ENCODE data around the gene NFKBIE. TPM values are rescaled to one million over a fixed set of nuclear protein-coding genes. Genes with fewer than 3 reads are reported as not detected.

Gene NFKBIE
- total RNA-seq, 1 experiment from 2014 or later = 17.6 TPM

- H3K27me3 ChIP-seq (replicated peaks) = no peaks in the 10 kb centered on the region
- peaks cover 93% of the 10 kb centered on the region for H3K36me3 ChIP-seq
- H3K4me1 ChIP-seq (replicated peaks) = peaks cover 16% of the 10 kb centered on the region
- no peak overlapping the region for H3K27ac ChIP-seq
- no peak overlapping the region for H3K4me3 ChIP-seq
- no peak for DNase-seq (ENCODE audit: low read depth in 1 of 2, low spot score in 2 of 2)
- no peaks in the 10 kb centered on the region for H3K9me3 ChIP-seq (replicated peaks)
Measured at GRCh38 chr6:44255105-44255808, 10.1 kb downstream of the NFKBIE start.

GRCh38 chr6:44254191-44255104, 10.9 kb downstream of the NFKBIE start:
- no peaks in the 10 kb centered on the region for H3K9me3 ChIP-seq (replicated peaks)
- no peak for DNase-seq (ENCODE audit: low read depth in 1 of 2, low spot score in 2 of 2)
- H3K4me1 ChIP-seq (replicated peaks) = peaks cover 21% of the 10 kb centered on the region
- no peak overlapping the region for H3K4me3 ChIP-seq
- peaks cover 94% of the 10 kb centered on the region for H3K36me3 ChIP-seq
- no peak overlapping the region for H3K27ac ChIP-seq
- no peaks in the 10 kb centered on the region for H3K27me3 ChIP-seq (replicated peaks)

GRCh38 chr6:44253307-44254101, 11.8 kb downstream of the NFKBIE start:
- Histone ChIP-seq H3K4me3 (no peak overlapping the region), H3K27ac (no peak overlapping the region), H3K9me3 (replicated peaks) (no peaks in the 10 kb centered on the region), H3K27me3 (replicated peaks) (no peaks in the 10 kb centered on the region), H3K4me1 (replicated peaks) (peaks cover 31% of the 10 kb centered on the region), H3K36me3 (peaks cover 96% of the 10 kb centered on the region)
- DNase-seq (ENCODE audit: low read depth in 1 of 2, low spot score in 2 of 2) = peak in 1 of 2 experiments; percentile 69

- Histone ChIP-seq H3K4me3 (no peak overlapping the region), H3K27me3 (replicated peaks) (no peaks in the 10 kb centered on the region), H3K27ac (no peak overlapping the region), H3K36me3 (peaks cover 97% of the 10 kb centered on the region), H3K9me3 (replicated peaks) (no peaks in the 10 kb centered on the region), H3K4me1 (replicated peaks) (peaks cover 26% of the 10 kb centered on the region)
- DNase-seq (ENCODE audit: low read depth in 1 of 2, low spot score in 2 of 2) = no peak
Measured at GRCh38 chr6:44251576-44252524, 13.5 kb downstream of the NFKBIE start.

GRCh38 chr6:44250718-44251123, 14.6 kb downstream of the NFKBIE start:
- peaks cover 22% of the 10 kb centered on the region for H3K4me1 ChIP-seq (replicated peaks)
- no peak overlapping the region for H3K4me3 ChIP-seq
- DNase-seq (ENCODE audit: low read depth in 1 of 2, low spot score in 2 of 2) = no peak
- no peak overlapping the region for H3K27ac ChIP-seq
- H3K27me3 ChIP-seq (replicated peaks) = no peaks in the 10 kb centered on the region
- peaks cover 88% of the 10 kb centered on the region for H3K36me3 ChIP-seq
- no peaks in the 10 kb centered on the region for H3K9me3 ChIP-seq (replicated peaks)

- peaks cover 82% of the 10 kb centered on the region for H3K36me3 ChIP-seq
- peaks cover 24% of the 10 kb centered on the region for H3K4me1 ChIP-seq (replicated peaks)
- H3K27me3 ChIP-seq (replicated peaks) = no peaks in the 10 kb centered on the region
- H3K27ac ChIP-seq = no peak overlapping the region
- DNase-seq (ENCODE audit: low read depth in 1 of 2, low spot score in 2 of 2) = no peak
- no peak overlapping the region for H3K4me3 ChIP-seq
- no peaks in the 10 kb centered on the region for H3K9me3 ChIP-seq (replicated peaks)
Measured at GRCh38 chr6:44250067-44250717, 15.2 kb downstream of the NFKBIE start.

GRCh38 chr6:44249082-44249748, 16.1 kb downstream of the NFKBIE start:
- Histone ChIP-seq H3K36me3 (peaks cover 73% of the 10 kb centered on the region), H3K4me3 (peak overlapping the region; percentile 71), H3K4me1 (replicated peaks) (peaks cover 24% of the 10 kb centered on the region), H3K9me3 (replicated peaks) (no peaks in the 10 kb centered on the region), H3K27me3 (replicated peaks) (no peaks in the 10 kb centered on the region), H3K27ac (no peak overlapping the region)
- no peak for DNase-seq (ENCODE audit: low read depth in 1 of 2, low spot score in 2 of 2)

- no peaks in the 10 kb centered on the region for H3K27me3 ChIP-seq (replicated peaks)
- no peaks in the 10 kb centered on the region for H3K9me3 ChIP-seq (replicated peaks)
- H3K27ac ChIP-seq = peak overlapping the region; percentile 81; the same call in 1 of the 2 replicates
- DNase-seq (ENCODE audit: low read depth in 1 of 2, low spot score in 2 of 2) = no peak
- H3K4me1 ChIP-seq (replicated peaks) = peaks cover 24% of the 10 kb centered on the region
- H3K4me3 ChIP-seq = peak overlapping the region; percentile 71
- H3K36me3 ChIP-seq = peaks cover 66% of the 10 kb centered on the region
Measured at GRCh38 chr6:44248579-44248978, 16.8 kb downstream of the NFKBIE start.

GRCh38 chr6:44247338-44248302, 17.7 kb downstream of the NFKBIE start:
- Histone ChIP-seq H3K9me3 (replicated peaks) (no peaks in the 10 kb centered on the region), H3K27ac (peak overlapping the region; percentile 81), H3K4me3 (peak overlapping the region; percentile 71), H3K36me3 (peaks cover 57% of the 10 kb centered on the region), H3K27me3 (replicated peaks) (no peaks in the 10 kb centered on the region), H3K4me1 (replicated peaks) (peaks cover 24% of the 10 kb centered on the region)
- DNase-seq (ENCODE audit: low read depth in 1 of 2, low spot score in 2 of 2) = peak; percentile 73 to 78

- Histone ChIP-seq H3K27me3 (replicated peaks) (no peaks in the 10 kb centered on the region), H3K36me3 (peaks cover 49% of the 10 kb centered on the region), H3K4me1 (replicated peaks) (peaks cover 24% of the 10 kb centered on the region), H3K9me3 (replicated peaks) (no peaks in the 10 kb centered on the region), H3K4me3 (peak within 1 kb of the TSS; percentile 71), H3K27ac (peak within 1 kb of the TSS; percentile 81)
- peak; percentile 96 to 98 for DNase-seq (ENCODE audit: low read depth in 1 of 2, low spot score in 2 of 2)
Measured at GRCh38 chr6:44246663-44247337, 18.6 kb downstream of the NFKBIE start, which contains the start of gene HSP90AB1. Gene HSP90AB1 (plus strand): TSS chr6:44247101. CDS start chr6:44248630, 1,529 bp downstream.
